ENCODE results near the gene CORIN. TPM values are rescaled to one million over a fixed set of nuclear protein-coding genes. Genes with fewer than 3 reads are reported as not detected.

The CORIN gene
- polyA plus RNA-seq, 1 donor: 1.4 TPM

- no peak for DNase-seq (ENCODE audit: low read depth)
Measured at GRCh38 chr4:47831026-47831679, 6.7 kb downstream of the CORIN start.

GRCh38 chr4:47830265-47831025 lies 7.4 kb downstream of the CORIN start:
- DNase-seq (ENCODE audit: low read depth): no peak

GRCh38 chr4:47829438-47829837 lies 8.4 kb downstream of the CORIN start:
- DNase-seq (ENCODE audit: low read depth): no peak

GRCh38 chr4:47827343-47828047 lies 10.4 kb downstream of the CORIN start:
- no peak for DNase-seq (ENCODE audit: low read depth)

GRCh38 chr4:47824840-47825239 lies 13.0 kb downstream of the CORIN start:
- no peak for DNase-seq (ENCODE audit: low read depth)

GRCh38 chr4:47819178-47819577 lies 18.7 kb downstream of the CORIN start:
- DNase-seq (ENCODE audit: low read depth): no peak

- DNase-seq (ENCODE audit: low read depth): no peak
Measured at GRCh38 chr4:47817275-47817674, 20.6 kb downstream of the CORIN start.

- DNase-seq (ENCODE audit: low read depth): no peak
Measured at GRCh38 chr4:47816748-47817147, 21.1 kb downstream of the CORIN start.

- DNase-seq (ENCODE audit: low read depth): no peak
Measured at GRCh38 chr4:47814618-47815295, 23.1 kb downstream of the CORIN start.

- DNase-seq (ENCODE audit: low read depth): no peak
Measured at GRCh38 chr4:47809654-47810203, 28.1 kb downstream of the CORIN start.

GRCh38 chr4:47804598-47804997 lies 33.3 kb downstream of the CORIN start:
- DNase-seq (ENCODE audit: low read depth): no peak

- no peak for DNase-seq (ENCODE audit: low read depth)
Measured at GRCh38 chr4:47801481-47802002, 36.3 kb downstream of the CORIN start.

- DNase-seq (ENCODE audit: low read depth): no peak
Measured at GRCh38 chr4:47798165-47798564, 39.7 kb downstream of the CORIN start.

- DNase-seq (ENCODE audit: low read depth): no peak
Measured at GRCh38 chr4:47791965-47792364, 45.9 kb downstream of the CORIN start.

GRCh38 chr4:47790105-47790504 lies 47.8 kb downstream of the CORIN start:
- no peak for DNase-seq (ENCODE audit: low read depth)

- peak; percentile 17 for DNase-seq (ENCODE audit: low read depth)
Measured at GRCh38 chr4:47788126-47788525, 49.7 kb downstream of the CORIN start.

- no peak for DNase-seq (ENCODE audit: low read depth)
Measured at GRCh38 chr4:47786958-47787370, 50.9 kb downstream of the CORIN start.

GRCh38 chr4:47785153-47785552 lies 52.7 kb downstream of the CORIN start:
- no peak for DNase-seq (ENCODE audit: low read depth)

- no peak for DNase-seq (ENCODE audit: low read depth)
Measured at GRCh38 chr4:47784222-47784621, 53.6 kb downstream of the CORIN start.

GRCh38 chr4:47776353-47776752 lies 61.5 kb downstream of the CORIN start:
- DNase-seq (ENCODE audit: low read depth): no peak

- no peak for DNase-seq (ENCODE audit: low read depth)
Measured at GRCh38 chr4:47774079-47774478, 63.8 kb downstream of the CORIN start.

GRCh38 chr4:47771020-47771419 lies 66.8 kb downstream of the CORIN start:
- no peak for DNase-seq (ENCODE audit: low read depth)

Data from forelimb muscle (tissue), 1 donor.